Activated B cell treated with CpG ODN at 0.5 μM for 24 hours (primary cell): ENCODE results near the gene TBC1D22B. TPM values are rescaled to one million over a fixed set of nuclear protein-coding genes. Genes with fewer than 3 reads are reported as not detected.
"Not testable (repeated sequence)": the region's sequence is repeated elsewhere in the genome, so short reads cannot be mapped to it uniquely, and the experiment has no call there.

Source experiments
- ATAC-seq: fragments of 200-7000 bp; cut with Tn5 transposase; one replicate; pipeline ENCODE4 v1.10.0; 2021; ENCODE audit warnings: low read depth, mild to moderate bottlenecking, moderate library complexity
- CTCF ChIA-PET: fragments of 350-600 bp; sonication (Branson Sonifier 250); formaldehyde crosslinking; loops from one replicate; lab custom pipeline; 2021; ENCODE audit warnings: antibody characterized with exemption; lab: Charles Lee
- POLR2A ChIA-PET: fragments of 350-600 bp; sonication (Branson Sonifier 250); formaldehyde crosslinking; loops from one replicate; lab custom pipeline; 2021; ENCODE audit warnings: antibody characterized with exemption; lab: Charles Lee
- DNase-seq: peaks from one replicate; pipeline ENCODE4 v3.0.0; 2022
- H3K27ac Mint-ChIP-seq: one replicate; pipeline ENCODE4 v1.8.0; 2020; ENCODE audit warnings: mixed read lengths
- H3K27me3 Mint-ChIP-seq: one replicate; pipeline ENCODE4 v1.8.0; 2021; ENCODE audit warnings: mixed read lengths
- H3K36me3 Mint-ChIP-seq: one replicate; pipeline ENCODE4 v1.8.0; 2021; ENCODE audit warnings: low read depth, mixed read lengths
- H3K4me1 Mint-ChIP-seq: one replicate; pipeline ENCODE4 v1.8.0; 2021; ENCODE audit warnings: mixed read lengths
- H3K4me3 Mint-ChIP-seq: one replicate; pipeline ENCODE4 v1.8.0; 2020; ENCODE audit warnings: mild to moderate bottlenecking, mixed read lengths
- H3K9me3 Mint-ChIP-seq: one replicate; pipeline ENCODE4 v1.8.0; 2020; ENCODE audit warnings: mixed read lengths
- CTCF ChIP-seq: fragments of 200-600 bp; IDR thresholded peaks from one replicate; pipeline ENCODE4 v1.8.0; 2022; ENCODE audit warnings: antibody characterized with exemption, mild to moderate bottlenecking
- intact Hi-C: fragments of 100-400 bp; cut with micrococcal nuclease; formaldehyde crosslinking; loops from one replicate; pipeline ENCODE4 v1.15.1; 2024
- total RNA-seq: library from RNA; stranded (reverse); gene quantifications from 2 replicates; pipeline ENCODE4 v1.2.3, GENCODE V29; 2022

Gene TBC1D22B
- total RNA-seq, 1 donor from 2014 or later = 10.7 TPM

GRCh38 chr6:37323580-37323979 lies 66.0 kb downstream of the TBC1D22B start:
- ATAC-seq (no peak), DNase-seq (no peak)
- ChIA-PET CTCF (interaction anchor here (0.7 to 1.1 kb wide), 3 partner anchors 9 to 1171 kb away, joined by 3 to 4 read pairs (median 4); no protein-coding TSS in a partner anchor), POLR2A (no interaction called here)
- TF ChIP-seq CTCF = no peak
- H3K27ac Mint-ChIP-seq = no peak overlapping the region
- no peaks in the 10 kb centered on the region for H3K27me3 Mint-ChIP-seq
- peaks cover 2% of the 10 kb centered on the region for H3K4me1 Mint-ChIP-seq
- H3K4me3 Mint-ChIP-seq = no peak overlapping the region
- intact Hi-C loops = loop anchor here (10.0 kb wide), 1 partner anchor 1251 kb away; no protein-coding TSS in a partner anchor
- peaks cover 32% of the 10 kb centered on the region for H3K36me3 Mint-ChIP-seq
- no peaks in the 10 kb centered on the region for H3K9me3 Mint-ChIP-seq

DNA sequence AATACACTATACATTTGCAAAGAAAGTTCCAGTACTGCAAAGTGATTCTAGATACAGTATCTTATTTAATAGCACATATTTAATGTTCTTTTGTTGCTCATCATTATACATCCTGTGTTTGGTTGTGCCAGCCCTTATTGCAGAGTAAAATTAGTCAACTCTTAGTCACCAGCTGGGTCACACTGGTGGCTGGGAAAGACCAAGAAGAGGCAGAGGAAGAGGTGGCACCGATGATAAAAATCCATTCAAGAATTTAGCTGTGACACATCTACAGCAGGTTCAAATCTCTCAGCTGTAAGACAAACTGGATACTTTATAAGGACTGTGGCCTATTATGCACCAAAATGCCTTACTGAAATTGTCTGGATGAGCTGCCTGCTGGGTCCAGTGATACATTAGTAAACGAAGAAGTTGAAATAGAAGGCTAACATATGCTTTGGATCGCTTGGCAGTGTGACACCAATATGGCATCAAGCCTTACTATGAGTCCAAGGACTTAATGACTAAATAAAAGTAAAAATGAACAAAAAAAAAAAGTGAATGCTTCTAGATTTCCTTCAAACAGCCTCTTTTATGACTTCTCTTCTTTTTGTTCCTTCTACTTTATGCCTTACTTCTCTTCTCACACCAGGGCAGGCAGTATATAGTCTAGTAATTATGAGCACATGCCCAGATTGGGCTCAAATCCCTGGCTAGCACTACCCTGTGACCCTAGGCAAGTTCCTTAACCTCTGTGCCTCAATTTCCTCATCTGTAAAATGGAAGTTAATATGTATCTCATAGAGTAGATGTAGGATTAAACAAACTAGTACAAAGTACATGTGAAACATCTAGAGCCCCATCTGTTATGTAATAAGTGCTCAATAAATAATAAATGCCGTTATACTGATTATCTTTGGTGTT lies 66.8 kb downstream of the TBC1D22B start:
- Mint-ChIP-seq H3K4me3 (no peak overlapping the region), H3K36me3 (peaks cover 32% of the 10 kb centered on the region), H3K27me3 (no peaks in the 10 kb centered on the region), H3K4me1 (peaks cover 2% of the 10 kb centered on the region), H3K27ac (no peak overlapping the region), H3K9me3 (no peaks in the 10 kb centered on the region)
- intact Hi-C loops = loop anchor here (1.0 to 10.0 kb wide), 7 partner anchors 109 to 1346 kb away; partner anchors contain the start of gene CMTR1
- ATAC-seq (no peak), DNase-seq (no peak)
- CTCF ChIA-PET = interaction anchor here (0.7 to 2.4 kb wide), 5 partner anchors 10 to 1170 kb away, joined by 3 to 11 read pairs (median 4); no protein-coding TSS in a partner anchor
- POLR2A ChIA-PET = no interaction called here
- TF ChIP-seq CTCF = no peak

DNA sequence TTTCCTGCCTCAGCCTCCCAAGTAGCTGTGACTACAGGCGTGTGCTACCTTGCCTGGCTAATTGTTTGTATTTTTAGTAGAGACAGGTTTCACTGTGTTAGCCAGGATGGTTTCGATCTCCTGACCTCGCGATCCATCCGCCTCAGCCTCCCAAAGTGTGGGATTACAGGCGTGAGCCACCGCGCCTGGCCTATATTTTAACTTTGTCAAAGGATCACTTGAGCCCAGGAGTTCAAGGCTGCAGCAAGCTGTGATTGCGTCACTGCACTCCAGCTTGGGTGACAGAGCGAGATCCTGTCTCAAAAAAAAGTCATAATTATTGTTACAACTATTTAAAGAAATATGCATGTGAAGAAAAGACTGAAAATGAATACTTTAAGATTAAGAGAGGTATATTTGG lies 72.8 kb downstream of the TBC1D22B start:
- H3K27me3 Mint-ChIP-seq, H3K9me3 Mint-ChIP-seq, POLR2A ChIA-PET, ATAC-seq, H3K4me3 Mint-ChIP-seq, intact Hi-C loops, H3K27ac Mint-ChIP-seq, DNase-seq, H3K4me1 Mint-ChIP-seq, CTCF ChIA-PET: not testable (repeated sequence)
- H3K36me3 Mint-ChIP-seq = peaks cover 30% of the 10 kb centered on the region

DNA sequence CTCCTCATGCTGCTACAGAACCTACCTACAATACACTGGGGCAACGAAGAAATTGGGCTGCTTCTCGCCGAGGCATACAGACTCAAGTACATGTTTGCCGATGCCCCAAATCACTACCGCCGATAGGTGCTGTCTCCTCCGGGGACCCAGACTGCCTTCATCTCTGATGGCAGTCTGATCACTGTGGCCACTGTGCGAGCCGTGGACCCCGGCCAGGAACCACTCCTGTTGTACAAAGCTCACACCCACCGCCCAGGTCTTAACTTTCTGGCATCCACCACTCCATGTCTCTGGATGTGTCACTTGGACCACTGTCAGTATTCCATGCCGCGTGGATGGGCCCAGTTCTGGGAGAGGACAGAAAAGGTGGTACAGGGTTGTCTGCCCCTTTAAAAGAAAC lies 73.5 kb downstream of the TBC1D22B start:
- no peaks in the 10 kb centered on the region for H3K4me1 Mint-ChIP-seq
- no peaks in the 10 kb centered on the region for H3K27me3 Mint-ChIP-seq
- no peak overlapping the region for H3K27ac Mint-ChIP-seq
- H3K4me3 Mint-ChIP-seq = no peak overlapping the region
- ChIA-PET POLR2A (no interaction called here), CTCF (no interaction called here)
- no peaks in the 10 kb centered on the region for H3K9me3 Mint-ChIP-seq
- no peak for DNase-seq
- peaks cover 27% of the 10 kb centered on the region for H3K36me3 Mint-ChIP-seq
- no peak for TF ChIP-seq CTCF
- intact Hi-C loops = no loop called here
- ATAC-seq = no peak

GRCh38 chr6:37332894-37333293 lies 75.3 kb downstream of the TBC1D22B start:
- intact Hi-C loops = no loop called here
- no peak for TF ChIP-seq CTCF
- Mint-ChIP-seq H3K36me3 (peaks cover 24% of the 10 kb centered on the region), H3K27me3 (no peaks in the 10 kb centered on the region), H3K9me3 (no peaks in the 10 kb centered on the region), H3K4me1 (no peaks in the 10 kb centered on the region), H3K27ac (no peak overlapping the region), H3K4me3 (no peak overlapping the region)
- POLR2A ChIA-PET = no interaction called here
- DNase-seq (no peak), ATAC-seq (no peak)
- CTCF ChIA-PET = no interaction called here
